A549 (cell line): ENCODE measurements around the gene MPP7. TPM values are rescaled to one million over a fixed set of nuclear protein-coding genes. Genes with fewer than 3 reads are reported as not detected.

Experiments
- ATAC-seq, 2 experiments: fragments of 200-7000 bp in 1 of 2; fragments of >200 bp in 1 of 2; cut with Nextera tagmentation in 1 of 2; cut with Tn5 transposase in 1 of 2; 3 replicates each; pipeline versions ENCODE4 v1.8.0 to v1.9.1; 2018 to 2020; ENCODE audit warnings: mild to moderate bottlenecking in 1 of 2, moderate library complexity in 1 of 2
- CTCF ChIA-PET: fragments of 300-600 bp; sonication (Branson Sonifier 250); formaldehyde crosslinking; extraction: SDS; loops from one replicate; lab custom pipeline; 2021; ENCODE audit warnings: antibody characterized with exemption, inconsistent platforms; lab: Yijun Ruan, JAX
- POLR2A ChIA-PET: fragments of 350-600 bp; formaldehyde crosslinking; extraction: SDS; loops from one replicate; lab custom pipeline; 2021; ENCODE audit warnings: antibody characterized with exemption, inconsistent platforms; lab: Yijun Ruan, JAX
- DNase-seq, 2 experiments: peaks; one replicate each; pipeline versions ENCODE4 v3.0.0 to v3.0.0-alpha.2; 2011 to 2016; ENCODE audit warnings: low read depth in 1 of 2, low spot score in 1 of 2
- FAIRE-seq: peaks from 2 replicates; lab custom pipeline; 2011; peaks lifted over from hg19 to GRCh38; lab: Jason Lieb, UNC
- H3K27ac ChIP-seq, 2 experiments: fragments of >200 bp; sonication (Bioruptor Twin); formaldehyde crosslinking; 3 replicates each; pipeline ENCODE4 v1.5.1; 2016 to 2017
- H3K4me1 ChIP-seq: fragments of >200 bp; sonication (Bioruptor Twin); formaldehyde crosslinking; 3 replicates; pipeline ENCODE4 v1.6.1; 2016
- H3K4me2 ChIP-seq: fragments of >200 bp; sonication (Bioruptor Twin); formaldehyde crosslinking; 3 replicates; pipeline ENCODE4 v1.6.1; 2016
- H3K4me3 ChIP-seq: fragments of >200 bp; sonication (Bioruptor Twin); formaldehyde crosslinking; 3 replicates; pipeline ENCODE4 v1.5.1; 2016
- H3K9me3 ChIP-seq: fragments of >200 bp; sonication (Bioruptor Twin); formaldehyde crosslinking; 3 replicates; pipeline ENCODE4 v1.6.1; 2016
- BHLHE40 ChIP-seq: IDR thresholded peaks from 2 replicates; pipeline ENCODE4 v1.6.1; 2012; ENCODE audit warnings: low read depth, low read length, inconsistent platforms
- CBX2 ChIP-seq: fragments of 200-600 bp; sonication (generic); IDR thresholded peaks from 2 replicates; pipeline ENCODE4 v1.6.1; 2016; ENCODE audit warnings: low read depth, mild to moderate bottlenecking, borderline replicate concordance
- CBX8 ChIP-seq: fragments of 200-600 bp; sonication (generic); IDR thresholded peaks from 2 replicates; pipeline ENCODE4 v1.6.1; 2016
- EHMT2 ChIP-seq: fragments of 200-600 bp; sonication (generic); IDR thresholded peaks from 2 replicates; pipeline ENCODE4 v1.6.1; 2016; ENCODE audit warnings: antibody characterized with exemption, low read depth, mild to moderate bottlenecking, moderate library complexity
- EP300 ChIP-seq, 2 experiments: fragments of >200 bp; sonication (Bioruptor Twin); formaldehyde crosslinking; IDR thresholded peaks; 2 replicates in 1 of 2; 3 replicates in 1 of 2; pipeline ENCODE4 v1.6.1; 2016 to 2017
- FOXS1 ChIP-seq: fragments of 250-450 bp; sonication (Bioruptor Pico); IDR thresholded peaks from 2 replicates; pipeline ENCODE4 v1.5.0; 2020; ENCODE audit warnings: mild to moderate bottlenecking, moderate library complexity
- HOXA7 ChIP-seq: fragments of 250-450 bp; sonication (Bioruptor Pico); IDR thresholded peaks from 2 replicates; pipeline ENCODE4 v1.5.0; 2020; ENCODE audit warnings: mild to moderate bottlenecking, moderate library complexity
- HOXB13 ChIP-seq: fragments of 250-450 bp; sonication (Bioruptor Pico); IDR thresholded peaks from 2 replicates; pipeline ENCODE4 v1.5.0; 2020; ENCODE audit warnings: low read depth, mild to moderate bottlenecking, moderate library complexity
- HOXB5 ChIP-seq: fragments of 250-450 bp; sonication (Bioruptor Pico); IDR thresholded peaks from 2 replicates; pipeline ENCODE4 v1.5.0; 2020; ENCODE audit warnings: mild to moderate bottlenecking, moderate library complexity
- MAZ ChIP-seq: fragments of 150-350 bp; IDR thresholded peaks from 2 replicates; pipeline ENCODE4 v1.6.1; 2014; ENCODE audit warnings: antibody characterized with exemption, low read depth, low read length, borderline replicate concordance
- NFE2L2 ChIP-seq: fragments of 150-350 bp; conservative IDR thresholded peaks from 2 replicates; pipeline ENCODE4 v1.6.1; 2014; ENCODE audit warnings: low read length
- NR3C1 ChIP-seq: fragments of >200 bp; sonication (Bioruptor Twin); formaldehyde crosslinking; IDR thresholded peaks from 3 replicates; pipeline ENCODE4 v1.6.1; 2017
- POLR2AphosphoS2 ChIP-seq: conservative IDR thresholded peaks from 2 replicates; pipeline ENCODE4 v1.6.1; 2012; ENCODE audit warnings: low read length, improper control_type of control experiment, inconsistent platforms
- RAD21 ChIP-seq, 2 experiments: fragments of >200 bp in 1 of 2; sonication (Bioruptor Twin) in 1 of 2; formaldehyde crosslinking in 1 of 2; IDR thresholded peaks in 1 of 2; conservative IDR thresholded peaks in 1 of 2; 2 replicates in 1 of 2; 3 replicates in 1 of 2; pipeline ENCODE4 v1.6.1; 2012 to 2018; ENCODE audit warnings: inconsistent platforms in 1 of 2
- RARB ChIP-seq: fragments of 250-450 bp; sonication (Bioruptor Pico); IDR thresholded peaks from 2 replicates; pipeline ENCODE4 v1.8.0; 2021; ENCODE audit warnings: mild to moderate bottlenecking, moderate library complexity
- RCOR1 ChIP-seq: fragments of 150-350 bp; IDR thresholded peaks from 2 replicates; pipeline ENCODE4 v1.6.1; 2014; ENCODE audit warnings: antibody characterized with exemption, low read length, low read depth
- RFX5 ChIP-seq: fragments of 450-650 bp; IDR thresholded peaks from 2 replicates; pipeline ENCODE4 v1.7.1; 2014; ENCODE audit warnings: antibody characterized with exemption, mild to moderate bottlenecking, moderate library complexity
- RNF2 ChIP-seq: fragments of 200-600 bp; sonication (generic); IDR thresholded peaks from 2 replicates; pipeline ENCODE4 v1.6.1; 2016; ENCODE audit warnings: low read depth, mild to moderate bottlenecking, antibody characterized with exemption, moderate library complexity, borderline replicate concordance
- SREBF2 ChIP-seq: fragments of 450-650 bp; IDR thresholded peaks from 2 replicates; pipeline ENCODE4 v1.6.1; 2014; ENCODE audit warnings: mild to moderate bottlenecking, moderate library complexity
- ZC3H11A ChIP-seq: fragments of 450-650 bp; IDR thresholded peaks from 2 replicates; pipeline ENCODE4 v1.6.1; 2014; ENCODE audit warnings: antibody characterized with exemption, mild to moderate bottlenecking
- WGBS: methylation state at CpG from one replicate; pipeline ENCODE4 v1.1.6; 2017; ENCODE audit errors: missing lambda C conversion rate; 5-methylcytosine and 5-hydroxymethylcytosine counted together
- polyA plus RNA-seq, 4 experiments: library from polyadenylated mRNA; depleted of rRNA in 3 of 4; stranded (reverse); fragments of >200 nt; fragmentation: RNase III in 1 of 4; extraction: RNeasy Plus Mini Kit Qiagen cat#74134 plus additional on column Dnase treatment in 1 of 4; gene quantifications; 2 replicates in 3 of 4; 3 replicates in 1 of 4; pipeline ENCODE4 v1.2.3, GENCODE V29; 2011 to 2017
- TF ChIP-seq, protein P1 (sequence below): fragments of >200 bp; sonication (Bioruptor Twin); formaldehyde crosslinking; IDR thresholded peaks from 3 replicates; pipeline ENCODE4 v1.5.1; 2016
- TF ChIP-seq, protein P2 (sequence below): fragments of >200 bp; sonication (Bioruptor Twin); formaldehyde crosslinking; IDR thresholded peaks from 3 replicates; pipeline ENCODE4 v1.6.1; 2016
- TF ChIP-seq, protein P3 (sequence below): fragments of 250-450 bp; sonication (Bioruptor Pico); IDR thresholded peaks from 2 replicates; pipeline ENCODE4 v1.5.0; 2021; ENCODE audit warnings: mild to moderate bottlenecking, moderate library complexity, borderline replicate concordance
- TF ChIP-seq, protein P4 (sequence below): IDR thresholded peaks from 2 replicates; pipeline ENCODE4 v1.6.1; 2012; ENCODE audit warnings: low read depth, borderline replicate concordance

Gene MPP7
- polyA plus RNA-seq, 2 of the 4 experiments (the other 2 are of a cell fraction), result 0.06 to 0.23 TPM

DNA sequence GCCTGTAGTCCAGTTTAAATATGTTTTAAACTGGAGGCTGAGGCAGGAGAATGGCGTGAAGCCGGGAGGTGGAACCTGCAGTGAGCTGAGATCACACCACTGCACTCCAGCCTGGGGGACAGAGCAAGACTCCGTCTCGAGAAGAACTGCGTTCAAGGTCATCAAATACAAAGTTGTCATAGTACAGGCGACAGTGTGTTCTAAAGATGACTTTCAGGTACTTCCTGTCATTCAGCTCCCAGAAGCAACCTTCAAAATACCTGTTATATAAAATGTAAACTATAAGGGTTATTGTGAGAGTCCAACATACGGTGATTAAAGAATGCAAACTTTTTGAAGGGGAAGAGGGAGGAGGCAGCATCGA, 8.7 kb downstream of the MPP7 start:
- DNase-seq, result no peak
- FAIRE-seq, result no peak
- ChIA-PET POLR2A (no interaction called here), CTCF (interaction anchor here (0.9 to 1.3 kb wide), 3 partner anchors 9 to 41 kb away, joined by 3 to 4 read pairs (median 3); partner anchors contain the start of gene MPP7)
- no peak overlapping the region for H3K4me2 ChIP-seq
- ATAC-seq, result no peak
- no peaks in the 10 kb centered on the region for H3K9me3 ChIP-seq
- no peaks in the 10 kb centered on the region for H3K4me1 ChIP-seq
- no peak overlapping the region for H3K4me3 ChIP-seq
- 67% methylated on average over 8 of the region's 8 CpGs for WGBS
- TF ChIP-seq RAD21 (conservative IDR thresholded peaks at IDR 0.05 in 1 of 2, IDR thresholded peaks at IDR 0.05 in 1 of 2) (no peak), RCOR1 (no peak), HOXA7 (CRISPR knock-in tag) (no peak), RARB (CRISPR knock-in tag) (no peak), NR3C1 (no peak)
- TF ChIP-seq, protein P1, sequence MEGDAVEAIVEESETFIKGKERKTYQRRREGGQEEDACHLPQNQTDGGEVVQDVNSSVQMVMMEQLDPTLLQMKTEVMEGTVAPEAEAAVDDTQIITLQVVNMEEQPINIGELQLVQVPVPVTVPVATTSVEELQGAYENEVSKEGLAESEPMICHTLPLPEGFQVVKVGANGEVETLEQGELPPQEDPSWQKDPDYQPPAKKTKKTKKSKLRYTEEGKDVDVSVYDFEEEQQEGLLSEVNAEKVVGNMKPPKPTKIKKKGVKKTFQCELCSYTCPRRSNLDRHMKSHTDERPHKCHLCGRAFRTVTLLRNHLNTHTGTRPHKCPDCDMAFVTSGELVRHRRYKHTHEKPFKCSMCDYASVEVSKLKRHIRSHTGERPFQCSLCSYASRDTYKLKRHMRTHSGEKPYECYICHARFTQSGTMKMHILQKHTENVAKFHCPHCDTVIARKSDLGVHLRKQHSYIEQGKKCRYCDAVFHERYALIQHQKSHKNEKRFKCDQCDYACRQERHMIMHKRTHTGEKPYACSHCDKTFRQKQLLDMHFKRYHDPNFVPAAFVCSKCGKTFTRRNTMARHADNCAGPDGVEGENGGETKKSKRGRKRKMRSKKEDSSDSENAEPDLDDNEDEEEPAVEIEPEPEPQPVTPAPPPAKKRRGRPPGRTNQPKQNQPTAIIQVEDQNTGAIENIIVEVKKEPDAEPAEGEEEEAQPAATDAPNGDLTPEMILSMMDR, result no peak
- TF ChIP-seq, protein P2, sequence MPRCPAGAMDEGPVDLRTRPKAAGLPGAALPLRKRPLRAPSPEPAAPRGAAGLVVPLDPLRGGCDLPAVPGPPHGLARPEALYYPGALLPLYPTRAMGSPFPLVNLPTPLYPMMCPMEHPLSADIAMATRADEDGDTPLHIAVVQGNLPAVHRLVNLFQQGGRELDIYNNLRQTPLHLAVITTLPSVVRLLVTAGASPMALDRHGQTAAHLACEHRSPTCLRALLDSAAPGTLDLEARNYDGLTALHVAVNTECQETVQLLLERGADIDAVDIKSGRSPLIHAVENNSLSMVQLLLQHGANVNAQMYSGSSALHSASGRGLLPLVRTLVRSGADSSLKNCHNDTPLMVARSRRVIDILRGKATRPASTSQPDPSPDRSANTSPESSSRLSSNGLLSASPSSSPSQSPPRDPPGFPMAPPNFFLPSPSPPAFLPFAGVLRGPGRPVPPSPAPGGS, result no peak
- no peak overlapping the region for H3K27ac ChIP-seq

DNA sequence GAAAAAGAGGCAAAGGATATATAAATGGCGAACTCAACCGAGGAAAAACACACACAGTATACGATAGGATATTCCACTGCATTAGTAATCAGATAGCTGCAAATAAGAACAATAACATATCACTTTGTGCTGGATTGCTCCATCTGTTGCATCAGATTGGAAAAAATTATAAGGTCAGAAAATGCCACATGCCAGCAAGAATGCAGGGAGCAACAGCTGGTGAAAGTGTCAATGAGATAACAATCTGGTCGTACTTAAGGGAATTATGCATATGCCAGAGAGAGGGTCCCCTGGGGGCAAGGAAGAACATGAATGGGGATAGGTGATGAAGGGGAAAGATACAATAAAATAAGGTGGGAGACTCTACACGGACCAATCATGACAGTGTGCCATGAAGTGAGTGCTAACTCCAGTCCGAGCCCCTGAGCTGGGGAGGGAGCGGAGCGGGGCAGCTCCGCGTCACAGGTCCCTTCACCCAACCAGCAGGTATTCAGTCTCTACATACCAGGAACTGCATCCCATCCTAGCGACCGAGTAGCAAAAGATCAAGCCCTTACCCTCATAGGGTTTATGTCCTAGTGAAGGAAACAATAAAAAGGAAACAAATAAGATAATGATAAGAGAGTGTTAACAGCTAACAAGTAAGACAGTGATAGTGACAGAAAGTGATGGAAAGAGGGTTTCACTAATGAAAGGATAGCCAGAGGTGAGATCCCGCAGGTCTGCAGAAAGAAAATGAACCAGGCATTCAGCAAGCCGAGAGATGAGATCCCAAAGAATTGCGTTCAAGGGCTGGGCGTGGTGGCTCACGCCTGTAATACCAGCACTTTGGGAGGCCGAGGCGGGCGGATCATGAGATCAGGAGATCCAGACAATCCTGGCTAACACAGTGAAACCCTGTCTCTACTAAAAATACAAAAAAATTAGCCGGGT, 9.4 kb downstream of the MPP7 start:
- TF ChIP-seq BHLHE40 (no peak), HOXB5 (no peak), CBX8 (no peak), RFX5 (no peak), MAZ (no peak), EP300 (IDR thresholded peaks at IDR 0.05) (no peak), RCOR1 (no peak), HOXA7 (CRISPR knock-in tag) (no peak), HOXB13 (CRISPR knock-in tag) (no peak), ZC3H11A (no peak), SREBF2 (no peak), FOXS1 (CRISPR knock-in tag) (no peak), POLR2AphosphoS2 (no peak), RNF2 (no peak), CBX2 (no peak), NFE2L2 (no peak), EHMT2 (no peak)
- TF ChIP-seq, protein P3, sequence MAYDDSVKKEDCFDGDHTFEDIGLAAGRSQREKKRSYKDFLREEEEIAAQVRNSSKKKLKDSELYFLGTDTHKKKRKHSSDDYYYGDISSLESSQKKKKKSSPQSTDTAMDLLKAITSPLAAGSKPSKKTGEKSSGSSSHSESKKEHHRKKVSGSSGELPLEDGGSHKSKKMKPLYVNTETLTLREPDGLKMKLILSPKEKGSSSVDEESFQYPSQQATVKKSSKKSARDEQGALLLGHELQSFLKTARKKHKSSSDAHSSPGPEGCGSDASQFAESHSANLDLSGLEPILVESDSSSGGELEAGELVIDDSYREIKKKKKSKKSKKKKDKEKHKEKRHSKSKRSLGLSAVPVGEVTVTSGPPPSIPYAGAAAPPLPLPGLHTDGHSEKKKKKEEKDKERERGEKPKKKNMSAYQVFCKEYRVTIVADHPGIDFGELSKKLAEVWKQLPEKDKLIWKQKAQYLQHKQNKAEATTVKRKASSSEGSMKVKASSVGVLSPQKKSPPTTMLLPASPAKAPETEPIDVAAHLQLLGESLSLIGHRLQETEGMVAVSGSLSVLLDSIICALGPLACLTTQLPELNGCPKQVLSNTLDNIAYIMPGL (CRISPR knock-in tag), result no peak
- TF ChIP-seq, protein P2, result no peak
- TF ChIP-seq, protein P4, sequence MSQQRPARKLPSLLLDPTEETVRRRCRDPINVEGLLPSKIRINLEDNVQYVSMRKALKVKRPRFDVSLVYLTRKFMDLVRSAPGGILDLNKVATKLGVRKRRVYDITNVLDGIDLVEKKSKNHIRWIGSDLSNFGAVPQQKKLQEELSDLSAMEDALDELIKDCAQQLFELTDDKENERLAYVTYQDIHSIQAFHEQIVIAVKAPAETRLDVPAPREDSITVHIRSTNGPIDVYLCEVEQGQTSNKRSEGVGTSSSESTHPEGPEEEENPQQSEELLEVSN, result no peak
- ChIA-PET POLR2A (no interaction called here), CTCF (interaction anchor here (0.9 to 1.2 kb wide), 2 partner anchors 10 to 39 kb away, joined by 3 to 4 read pairs; partner anchors contain the start of gene MPP7)
- FAIRE-seq, result no peak
- H3K4me2 ChIP-seq, result no peak overlapping the region
- H3K27ac ChIP-seq, result no peak overlapping the region
- H3K9me3 ChIP-seq, result no peaks in the 10 kb centered on the region
- 68% methylated on average over 20 of the region's 21 CpGs for WGBS
- no peaks in the 10 kb centered on the region for H3K4me1 ChIP-seq
- H3K4me3 ChIP-seq, result no peak overlapping the region
- no peak for DNase-seq
- no peak for ATAC-seq
